SK-N-DZ (cell line): ENCODE data around the gene SLC44A1.

ENCODE experiments used
- DNase-seq: peaks from one replicate; pipeline ENCODE4 v3.0.0-alpha.2; 2015; ENCODE audit warnings: low spot score

SLC44A1 gene

DNA sequence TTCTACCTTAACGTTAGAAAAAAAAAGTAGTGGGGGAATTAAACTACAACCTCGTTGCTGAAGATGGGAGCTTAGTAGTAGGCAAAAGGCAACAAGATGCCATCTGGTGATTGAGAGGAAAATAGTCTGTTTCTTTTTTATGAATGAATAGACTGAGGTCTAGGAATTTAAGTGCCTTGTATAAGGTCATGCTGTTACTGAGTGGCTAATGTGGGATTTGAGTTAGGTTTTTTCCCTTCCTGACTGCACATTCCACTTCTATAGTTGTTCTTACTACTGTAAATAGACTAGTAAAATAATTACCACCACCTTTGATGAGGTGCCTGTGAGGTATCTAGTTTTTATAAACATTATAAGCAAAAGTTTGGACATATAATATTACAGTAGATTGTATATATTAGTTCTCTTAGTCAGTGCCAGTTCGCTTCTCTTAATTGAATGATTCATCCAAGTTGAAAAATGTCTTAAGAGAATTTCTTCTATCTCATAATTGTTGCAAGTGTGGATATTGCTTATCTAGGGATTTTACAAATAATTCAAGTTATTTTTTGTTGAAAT, 222.5 kb downstream of the SLC44A1 start:
- DNase-seq = no peak

DNA sequence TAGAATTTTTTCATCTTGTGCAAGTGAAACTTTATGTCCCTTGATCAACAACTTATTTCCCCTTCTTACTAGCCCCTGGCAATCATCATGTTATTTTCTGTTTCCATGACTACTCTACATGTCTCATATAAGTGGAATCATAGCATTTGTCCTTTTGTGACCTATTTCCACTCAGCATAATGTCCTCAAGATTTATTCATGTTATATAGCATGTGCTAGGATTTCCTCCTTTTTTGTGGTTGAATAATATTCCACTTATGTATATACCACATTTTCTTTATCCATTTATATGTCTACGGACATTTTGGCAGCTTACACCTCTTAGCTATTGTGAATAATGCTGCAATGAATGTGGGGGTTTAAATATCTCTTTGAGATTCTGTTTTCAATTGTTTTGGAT, 224.4 kb downstream of the SLC44A1 start:
- DNase-seq = no peak

GRCh38 chr9:105473221-105473620, 228.8 kb downstream of the SLC44A1 start:
- DNase-seq = no peak

DNA sequence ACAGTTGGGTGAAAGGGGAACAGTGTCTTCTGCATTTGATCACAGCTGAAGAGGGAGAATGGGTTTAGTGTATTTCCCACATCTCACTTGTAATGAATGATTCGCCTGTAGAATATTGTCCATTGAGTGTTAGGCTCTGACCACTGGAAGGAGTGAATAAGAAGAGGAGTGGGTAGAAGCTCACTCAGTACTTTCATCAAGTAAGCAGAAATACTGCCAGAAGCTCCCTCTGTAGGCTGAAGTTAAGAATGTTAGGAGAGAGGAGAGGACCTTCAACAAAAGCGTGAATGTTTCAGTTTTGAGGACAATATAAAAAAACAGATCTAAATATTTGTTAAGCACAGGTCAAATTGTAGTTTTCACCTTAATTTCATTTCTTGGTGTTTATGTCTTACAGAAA, 230.9 kb downstream of the SLC44A1 start:
- DNase-seq = no peak

DNA sequence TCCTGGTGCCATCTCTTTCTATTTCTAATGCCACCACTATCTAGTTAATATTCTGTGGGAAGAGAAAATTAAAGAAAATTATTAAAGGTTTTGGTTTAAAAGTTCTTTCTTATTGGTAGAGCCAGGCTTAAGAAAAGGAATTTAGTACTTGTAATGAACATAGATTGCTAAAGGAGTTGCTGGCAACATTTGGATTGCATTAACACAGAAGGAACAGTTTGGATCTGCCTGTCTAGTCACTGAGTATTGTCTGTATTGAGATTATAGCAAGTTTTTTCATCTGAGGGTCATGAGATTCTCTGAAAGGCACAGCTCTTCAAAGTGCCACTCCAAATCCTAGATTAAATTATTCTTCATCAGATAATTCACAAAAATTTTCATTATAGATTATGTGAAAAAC, 235.4 kb downstream of the SLC44A1 start:
- no peak for DNase-seq

GRCh38 chr9:105483618-105484017, 239.2 kb downstream of the SLC44A1 start:
- no peak for DNase-seq

- no peak for DNase-seq
These were observed 239.8 kb downstream of the SLC44A1 start for GRCh38 chr9:105484226-105484625.

DNA sequence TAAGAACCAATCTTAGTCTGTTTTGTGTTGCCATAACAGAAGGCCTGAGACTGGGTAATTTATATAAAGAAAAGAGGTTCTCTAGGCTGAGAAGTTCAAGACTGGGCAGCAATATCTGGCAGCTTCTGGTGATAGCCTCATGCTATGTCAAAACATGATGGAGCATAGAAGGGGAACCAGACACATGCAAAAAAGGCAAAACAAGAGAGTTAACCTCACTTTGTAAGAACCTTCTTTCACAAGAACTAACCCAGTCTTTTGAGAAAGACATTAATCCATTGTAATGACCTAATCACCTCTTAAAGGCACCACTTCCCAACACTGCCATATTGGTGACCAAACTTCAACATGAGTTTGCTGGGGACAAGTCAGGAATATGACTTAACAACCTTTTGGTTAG, 240.7 kb downstream of the SLC44A1 start:
- DNase-seq = no peak
